Vagina (tissue), 2 donors: ENCODE data around the gene CHMP2A. TPM values are rescaled to one million over a fixed set of nuclear protein-coding genes. Genes with fewer than 3 reads are reported as not detected.
"Not testable (repeated sequence)": the region's sequence is repeated elsewhere in the genome, so short reads cannot be mapped to it uniquely, and the experiment has no call there.

Experiments used
- DNase-seq, 2 donors: peaks; one replicate each; pipeline ENCODE4 v3.0.0-alpha.2; 2017; ENCODE audit errors: extremely low spot score in 2 of 2
- H3K27ac ChIP-seq: fragments of 200-600 bp; sonication (generic); one replicate; pipeline ENCODE4 v1.5.1; 2019
- H3K27me3 ChIP-seq: fragments of 200-600 bp; sonication (generic); one replicate; pipeline ENCODE4 v1.5.1; 2019
- H3K36me3 ChIP-seq, 2 donors: fragments of 200-600 bp; sonication (generic); one replicate each; pipeline ENCODE4 v1.5.1; 2017 to 2019
- H3K4me1 ChIP-seq: fragments of 200-600 bp; sonication (generic); one replicate; pipeline ENCODE4 v1.5.1; 2019
- H3K4me3 ChIP-seq, 2 donors: fragments of 200-600 bp; sonication (generic); 1 replicate in 1 of 2; 2 replicates in 1 of 2; pipeline ENCODE4 v1.5.1; 2016 to 2019
- H3K9me3 ChIP-seq: fragments of 200-600 bp; sonication (generic); one replicate; pipeline ENCODE4 v1.5.1; 2019
- POLR2A ChIP-seq, 2 donors: fragments of 450-650 bp; IDR thresholded peaks; one replicate each; pipeline ENCODE4 v1.6.1; 2017; ENCODE audit warnings: antibody characterized with exemption in 2 of 2, mild to moderate bottlenecking in 2 of 2, moderate library complexity in 2 of 2
- POLR2AphosphoS5 ChIP-seq, 2 donors: sonication (generic); formaldehyde crosslinking; IDR thresholded peaks; one replicate each; pipeline ENCODE4 v1.9.0; 2017; ENCODE audit warnings: antibody characterized with exemption in 2 of 2, mild to moderate bottlenecking in 2 of 2, low read depth in 1 of 2; ENCODE audit not compliant: insufficient read depth in 1 of 2
- intact Hi-C: fragments of 100-400 bp; cut with DNase I; formaldehyde crosslinking; loops from one replicate; pipeline ENCODE4 v1.15.1; 2023
- microRNA-seq: library from miRNA; unstranded; fragments of <30 nt; microRNA quantifications from one replicate; pipeline ENCODE4, GENCODE V29; 2017; ENCODE audit warnings: borderline number of aligned reads, borderline replicate concordance
- small RNA-seq: library from RNA; depleted of rRNA; stranded (forward); fragments of <200 nt; gene quantifications from one replicate; pipeline ENCODE3, GENCODE V24; 2016
- total RNA-seq: library from RNA; depleted of rRNA; stranded (reverse); fragments of >200 nt; gene quantifications from one replicate; pipeline ENCODE4 v1.2.3, GENCODE V29; 2016
- TF ChIP-seq, protein P1 (sequence below), 3 experiments: fragments of 450-650 bp in 2 of 3; fragments of 200-600 bp in 1 of 3; sonication (generic) in 1 of 3; IDR thresholded peaks; one replicate each; pipeline ENCODE4 v1.5.1; 2017 to 2019; ENCODE audit warnings: antibody characterized with exemption in 3 of 3, mild to moderate bottlenecking in 2 of 3, moderate library complexity in 2 of 3

CHMP2A gene
- total RNA-seq, 1 donor from 2014 or later, result 76.4 TPM

DNA sequence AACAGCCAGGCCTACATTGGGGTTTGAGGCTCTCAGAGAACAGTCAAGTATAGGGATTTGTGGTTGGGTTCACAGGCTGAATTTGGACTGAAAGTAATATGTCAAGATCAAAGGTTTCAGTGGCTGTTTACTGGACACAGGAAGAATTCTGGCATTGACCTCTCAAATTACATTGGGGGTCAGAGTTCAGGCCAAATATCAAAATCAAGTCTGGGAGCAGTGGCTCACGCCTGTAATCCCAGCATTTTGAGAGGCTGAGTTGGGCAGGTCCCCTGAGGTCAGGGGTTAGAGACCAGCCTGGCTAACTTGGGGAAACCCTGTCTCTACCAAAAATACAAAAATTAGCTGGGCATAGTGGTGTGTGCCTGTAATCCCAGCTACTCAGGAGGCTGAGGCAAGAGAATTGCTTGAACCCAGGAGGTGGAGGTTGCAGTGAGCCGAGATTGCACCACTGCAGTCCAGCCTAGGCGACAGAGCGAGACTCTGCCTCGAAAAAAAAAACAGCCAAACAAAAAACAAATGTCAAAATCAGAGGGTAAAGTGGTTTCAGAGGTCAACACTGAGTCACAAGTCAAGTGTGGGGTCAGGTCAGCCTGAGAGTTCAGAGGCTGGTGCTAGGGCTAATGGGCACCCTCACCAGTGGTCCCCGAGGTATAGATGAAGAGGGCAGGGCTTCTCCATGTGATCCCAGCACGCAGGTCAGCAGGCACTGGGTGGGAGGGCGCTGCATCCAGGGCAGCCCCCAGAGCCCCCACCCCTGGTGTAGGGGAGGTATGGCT lies 44.6 kb downstream of the CHMP2A start:
- TF ChIP-seq POLR2A (IDR thresholded peaks at IDR 0.05) (no peak), POLR2AphosphoS5 (IDR thresholded peaks at IDR 0.05; ENCODE audit: insufficient read depth in 1 of 2, low read depth in 1 of 2) (no peak)
- TF ChIP-seq, protein P1, sequence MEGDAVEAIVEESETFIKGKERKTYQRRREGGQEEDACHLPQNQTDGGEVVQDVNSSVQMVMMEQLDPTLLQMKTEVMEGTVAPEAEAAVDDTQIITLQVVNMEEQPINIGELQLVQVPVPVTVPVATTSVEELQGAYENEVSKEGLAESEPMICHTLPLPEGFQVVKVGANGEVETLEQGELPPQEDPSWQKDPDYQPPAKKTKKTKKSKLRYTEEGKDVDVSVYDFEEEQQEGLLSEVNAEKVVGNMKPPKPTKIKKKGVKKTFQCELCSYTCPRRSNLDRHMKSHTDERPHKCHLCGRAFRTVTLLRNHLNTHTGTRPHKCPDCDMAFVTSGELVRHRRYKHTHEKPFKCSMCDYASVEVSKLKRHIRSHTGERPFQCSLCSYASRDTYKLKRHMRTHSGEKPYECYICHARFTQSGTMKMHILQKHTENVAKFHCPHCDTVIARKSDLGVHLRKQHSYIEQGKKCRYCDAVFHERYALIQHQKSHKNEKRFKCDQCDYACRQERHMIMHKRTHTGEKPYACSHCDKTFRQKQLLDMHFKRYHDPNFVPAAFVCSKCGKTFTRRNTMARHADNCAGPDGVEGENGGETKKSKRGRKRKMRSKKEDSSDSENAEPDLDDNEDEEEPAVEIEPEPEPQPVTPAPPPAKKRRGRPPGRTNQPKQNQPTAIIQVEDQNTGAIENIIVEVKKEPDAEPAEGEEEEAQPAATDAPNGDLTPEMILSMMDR (IDR thresholded peaks at IDR 0.05), result no peak
- Histone ChIP-seq H3K27me3 (no peaks in the 10 kb centered on the region), H3K4me3 (no peak overlapping the region), H3K4me1 (peaks cover 19% of the 10 kb centered on the region), H3K27ac (no peak overlapping the region), H3K9me3 (no peaks in the 10 kb centered on the region), H3K36me3 (no peaks in the 10 kb centered on the region)
- intact Hi-C loops, result no loop called here
- no peak for DNase-seq

DNA sequence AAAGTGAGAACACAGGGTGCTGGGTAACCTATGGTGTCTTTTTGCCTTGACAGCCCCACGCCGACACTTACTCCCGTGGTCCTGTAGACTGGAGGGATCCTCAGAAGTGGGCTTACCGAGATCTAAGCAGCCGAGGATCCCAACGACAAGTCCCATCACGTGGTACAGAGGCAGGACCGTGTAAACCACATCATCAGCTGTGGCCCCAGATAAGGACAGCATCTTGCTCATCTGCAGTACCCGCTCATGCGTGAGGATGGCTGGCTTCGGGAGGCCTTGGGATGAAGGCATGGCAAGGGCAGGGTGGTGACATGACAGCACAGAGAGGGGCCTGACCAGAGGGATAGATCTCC lies 45.2 kb downstream of the CHMP2A start:
- Histone ChIP-seq H3K27ac (no peak overlapping the region), H3K4me1 (peaks cover 13% of the 10 kb centered on the region)
- intact Hi-C loops, result no loop called here

DNA sequence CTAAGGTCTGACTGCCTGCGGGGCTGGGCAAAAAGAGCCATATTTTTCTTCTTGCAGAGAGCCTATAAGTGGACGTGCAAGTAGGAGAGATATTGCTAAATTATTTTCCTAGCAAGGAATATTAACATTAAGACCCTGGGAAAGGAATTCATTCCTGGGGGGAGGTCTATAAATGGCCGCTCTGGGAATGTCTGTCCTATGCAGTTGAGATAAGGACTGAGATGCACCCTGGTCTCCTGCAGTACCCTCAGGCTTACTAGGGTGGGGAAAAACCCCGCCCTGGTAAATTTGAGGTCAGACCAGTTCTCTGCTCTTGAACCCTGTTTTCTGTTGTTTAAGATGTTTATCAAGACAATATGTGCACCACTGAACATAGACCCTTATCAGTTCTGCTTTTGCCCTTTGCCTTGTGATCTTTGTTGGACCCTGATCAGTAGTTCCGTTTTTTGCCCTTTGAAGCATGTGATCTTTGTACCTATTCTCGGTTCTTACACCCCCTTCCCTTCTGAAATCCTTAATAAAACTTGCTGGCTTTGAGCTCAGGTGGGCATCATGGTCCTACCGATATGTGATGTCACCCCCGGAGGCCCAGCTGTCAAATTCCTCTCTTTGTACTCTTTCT lies 47.2 kb downstream of the CHMP2A start:
- not testable (repeated sequence) for H3K9me3 ChIP-seq

More for the DNA sequence above, 45.2 kb downstream of the CHMP2A start:
- no peaks in the 10 kb centered on the region for H3K27me3 ChIP-seq
- H3K36me3 ChIP-seq, result no peaks in the 10 kb centered on the region
- no peak for TF ChIP-seq POLR2A (IDR thresholded peaks at IDR 0.05)
- no peak for TF ChIP-seq POLR2AphosphoS5 (IDR thresholded peaks at IDR 0.05; ENCODE audit: insufficient read depth in 1 of 2, low read depth in 1 of 2)
- TF ChIP-seq, protein P1 (IDR thresholded peaks at IDR 0.05), result no peak
- H3K9me3 ChIP-seq, result no peaks in the 10 kb centered on the region
- DNase-seq, result no peak
- H3K4me3 ChIP-seq, result no peak overlapping the region

More for the DNA sequence above, 47.2 kb downstream of the CHMP2A start:
- H3K27me3 ChIP-seq, H3K4me3 ChIP-seq, intact Hi-C loops, H3K27ac ChIP-seq, H3K36me3 ChIP-seq, DNase-seq, H3K4me1 ChIP-seq: not testable (repeated sequence)

Small RNAs within 50 kb of the gene (microRNA-seq; reads per million reads assigned to microRNA genes)
- gene MIR6807, result not detected

Small RNAs within 50 kb of the gene (small RNA-seq; reads per million reads assigned to genes)
- gene MIR6807 (not detected), gene RN7SL525P (not detected)

Other genes starting within 250 kb of the CHMP2A start
- 45.9 TPM for gene ERVK3-1, start 249.7 kb downstream of the CHMP2A start, total RNA-seq
- 3.9 TPM for gene ZSCAN22, start 228.1 kb downstream of the CHMP2A start, total RNA-seq
- gene A1BG, start 201.6 kb downstream of the CHMP2A start, total RNA-seq, result 48.9 TPM
- gene ZNF497, start 192.4 kb downstream of the CHMP2A start, total RNA-seq, result 3.4 TPM
- gene ZNF837, start 174.1 kb downstream of the CHMP2A start, total RNA-seq, result 1.2 TPM
- 1,974 TPM for gene RPS5, start 167.8 kb downstream of the CHMP2A start, total RNA-seq
- gene RNF225, start 159.4 kb downstream of the CHMP2A start, total RNA-seq, result 0.98 TPM
- gene ZNF584, start 146.5 kb downstream of the CHMP2A start, total RNA-seq, result 16.7 TPM
- gene ZNF132, start 115.0 kb downstream of the CHMP2A start, total RNA-seq, result 5.2 TPM
- 4.2 TPM for gene ZNF324B, start 103.5 kb downstream of the CHMP2A start, total RNA-seq
- 17.2 TPM for gene ZNF324, start 88.0 kb downstream of the CHMP2A start, total RNA-seq
- 10.6 TPM for gene ZNF446, start 78.8 kb downstream of the CHMP2A start, total RNA-seq
- 35.8 TPM for gene SLC27A5, start 43.1 kb downstream of the CHMP2A start, total RNA-seq
- gene ZBTB45, start 35.3 kb downstream of the CHMP2A start, total RNA-seq, result 14.0 TPM
- 274 TPM for gene TRIM28, start 11.0 kb downstream of the CHMP2A start, total RNA-seq
- gene UBE2M, start 3.5 kb upstream of the CHMP2A start, total RNA-seq, result 33.6 TPM
- 32.2 TPM for gene MZF1, start 18.2 kb upstream of the CHMP2A start, total RNA-seq